Nephron progenitor cell (in vitro differentiated cells): Measurements from ENCODE around the gene ZNF599.

Source experiments
- DNase-seq: peaks from one replicate; pipeline ENCODE4 v3.0.0; 2021
- H3K27ac Mint-ChIP-seq: 2 replicates; pipeline ENCODE4 v1.8.0; 2021; ENCODE audit warnings: mild to moderate bottlenecking, moderate library complexity, mixed read lengths
- H3K27me3 Mint-ChIP-seq: 2 replicates; pipeline ENCODE4 v1.8.0; 2021; ENCODE audit warnings: mild to moderate bottlenecking, low read depth, mixed read lengths; ENCODE audit not compliant: poor library complexity
- H3K36me3 Mint-ChIP-seq: 2 replicates; pipeline ENCODE4 v1.8.0; 2021; ENCODE audit warnings: low read depth, mixed read lengths
- H3K4me1 Mint-ChIP-seq: 2 replicates; pipeline ENCODE4 v1.8.0; 2021; ENCODE audit warnings: mixed read lengths
- H3K4me3 Mint-ChIP-seq: 2 replicates; pipeline ENCODE4 v1.8.0; 2021; ENCODE audit warnings: mild to moderate bottlenecking, moderate library complexity, mixed read lengths
- H3K9me3 Mint-ChIP-seq: 2 replicates; pipeline ENCODE4 v1.8.0; 2021; ENCODE audit warnings: mild to moderate bottlenecking, moderate library complexity, mixed read lengths
- CTCF ChIP-seq: fragments of 200-600 bp; sonication (generic); IDR thresholded peaks from 2 replicates; pipeline ENCODE4 v1.5.0; 2021; ENCODE audit warnings: antibody characterized with exemption

Gene ZNF599

GRCh38 chr19:34733746-34734536, 39.1 kb downstream of the ZNF599 start, which contains the start of gene ZNF181:
Gene ZNF181, plus strand, starts transcription at chr19:34734243. Its CDS starts 795 bp downstream, at chr19:34735038.
- DNase-seq, result peak; percentile 84
- H3K4me3 Mint-ChIP-seq, result peak within 1 kb of the TSS; percentile 93
- TF ChIP-seq CTCF, result no peak
- peaks cover 37% of the 10 kb centered on the region for H3K9me3 Mint-ChIP-seq
- H3K36me3 Mint-ChIP-seq, result peaks cover 38% of the 10 kb centered on the region
- H3K4me1 Mint-ChIP-seq, result peaks cover 19% of the 10 kb centered on the region
- H3K27me3 Mint-ChIP-seq, result peaks cover 6% of the 10 kb centered on the region
- H3K27ac Mint-ChIP-seq, result peak within 1 kb of the TSS; percentile 98

GRCh38 chr19:34733266-34733745, 39.7 kb downstream of the ZNF599 start:
- H3K9me3 Mint-ChIP-seq, result peaks cover 32% of the 10 kb centered on the region
- DNase-seq, result peak; percentile 42
- TF ChIP-seq CTCF, result no peak
- peaks cover 32% of the 10 kb centered on the region for H3K36me3 Mint-ChIP-seq
- H3K4me3 Mint-ChIP-seq, result peak overlapping the region; percentile 93
- peak overlapping the region; percentile 98 for H3K27ac Mint-ChIP-seq
- peaks cover 19% of the 10 kb centered on the region for H3K4me1 Mint-ChIP-seq
- peaks cover 7% of the 10 kb centered on the region for H3K27me3 Mint-ChIP-seq

- Mint-ChIP-seq H3K36me3 (peaks cover 26% of the 10 kb centered on the region), H3K27me3 (peaks cover 10% of the 10 kb centered on the region), H3K9me3 (peaks cover 31% of the 10 kb centered on the region), H3K4me3 (peak overlapping the region; percentile 93), H3K27ac (no peak overlapping the region), H3K4me1 (peaks cover 19% of the 10 kb centered on the region)
- TF ChIP-seq CTCF, result no peak
- no peak for DNase-seq
Observed at GRCh38 chr19:34732612-34733211, 40.3 kb downstream of the ZNF599 start.

GRCh38 chr19:34731964-34732363, 41.1 kb downstream of the ZNF599 start:
- peaks cover 19% of the 10 kb centered on the region for H3K4me1 Mint-ChIP-seq
- peaks cover 31% of the 10 kb centered on the region for H3K9me3 Mint-ChIP-seq
- H3K27me3 Mint-ChIP-seq, result peaks cover 18% of the 10 kb centered on the region
- TF ChIP-seq CTCF, result no peak
- H3K36me3 Mint-ChIP-seq, result peaks cover 18% of the 10 kb centered on the region
- no peak overlapping the region for H3K27ac Mint-ChIP-seq
- DNase-seq, result no peak
- no peak overlapping the region for H3K4me3 Mint-ChIP-seq

GRCh38 chr19:34731019-34731829, 41.8 kb downstream of the ZNF599 start:
- no peak for DNase-seq
- peaks cover 19% of the 10 kb centered on the region for H3K27me3 Mint-ChIP-seq
- H3K4me1 Mint-ChIP-seq, result peaks cover 19% of the 10 kb centered on the region
- no peak for TF ChIP-seq CTCF
- peaks cover 27% of the 10 kb centered on the region for H3K9me3 Mint-ChIP-seq
- H3K27ac Mint-ChIP-seq, result no peak overlapping the region
- H3K36me3 Mint-ChIP-seq, result peaks cover 11% of the 10 kb centered on the region
- H3K4me3 Mint-ChIP-seq, result no peak overlapping the region
